ENCODE results near the gene ADSS2. TPM values are rescaled to one million over a fixed set of nuclear protein-coding genes. Genes with fewer than 3 reads are reported as not detected.
A peak's percentile ranks its signal among the peaks of the same experiment; 100 is the strongest.

The ADSS2 gene
- total RNA-seq, 1 donor from 2014 or later: 38.3 TPM

GRCh38 chr1:244442850-244443249 lies 8.9 kb downstream of the ADSS2 start:
- H3K27ac ChIP-seq: no peak overlapping the region
- no peaks in the 10 kb centered on the region for H3K9me3 ChIP-seq
- no peaks in the 10 kb centered on the region for H3K27me3 ChIP-seq
- intact Hi-C loops (cut with DNase I): no loop called here
- no peak overlapping the region for H3K4me3 ChIP-seq
- no peak for TF ChIP-seq CTCF (IDR thresholded peaks at IDR 0.05)
- peaks cover 9 to 23% of the 10 kb centered on the region in 2 donors for H3K4me1 ChIP-seq
- no peaks in the 10 kb centered on the region for H3K36me3 ChIP-seq
- DNase-seq (ENCODE audit: low spot score in 2 of 2): no peak

- Histone ChIP-seq H3K27ac (no peak overlapping the region), H3K4me1 (peaks cover 0 to 9% of the 10 kb centered on the region in 2 donors), H3K36me3 (no peaks in the 10 kb centered on the region), H3K9me3 (no peaks in the 10 kb centered on the region), H3K4me3 (no peak overlapping the region), H3K27me3 (no peaks in the 10 kb centered on the region)
- no peak for TF ChIP-seq CTCF (IDR thresholded peaks at IDR 0.05)
- no peak for DNase-seq (ENCODE audit: low spot score in 2 of 2)
- intact Hi-C loops (cut with DNase I): no loop called here
Observed at GRCh38 chr1:244439391-244440032, 12.2 kb downstream of the ADSS2 start.

- intact Hi-C loops (cut with DNase I): no loop called here
- peaks cover 0 to 7% of the 10 kb centered on the region in 2 donors for H3K4me1 ChIP-seq
- H3K27ac ChIP-seq: no peak overlapping the region
Observed at GRCh38 chr1:244437086-244437468, 14.6 kb downstream of the ADSS2 start.

GRCh38 chr1:244436336-244437085 lies 15.2 kb downstream of the ADSS2 start:
- H3K27ac ChIP-seq: no peak overlapping the region
- no peaks in the 10 kb centered on the region for H3K9me3 ChIP-seq
- no peak for DNase-seq (ENCODE audit: low spot score in 2 of 2)
- intact Hi-C loops (cut with DNase I): no loop called here
- no peaks in the 10 kb centered on the region for H3K27me3 ChIP-seq
- no peak for TF ChIP-seq CTCF (IDR thresholded peaks at IDR 0.05)
- H3K4me1 ChIP-seq: peaks cover 0 to 7% of the 10 kb centered on the region in 2 donors
- peaks cover 8% of the 10 kb centered on the region in 2 donors for H3K36me3 ChIP-seq
- no peak overlapping the region for H3K4me3 ChIP-seq

More at GRCh38 chr1:244437086-244437468, 14.6 kb downstream of the ADSS2 start:
- no peak overlapping the region for H3K4me3 ChIP-seq
- H3K27me3 ChIP-seq: no peaks in the 10 kb centered on the region
- DNase-seq (ENCODE audit: low spot score in 2 of 2): no peak
- H3K36me3 ChIP-seq: peaks cover 8% of the 10 kb centered on the region in 2 donors
- no peaks in the 10 kb centered on the region for H3K9me3 ChIP-seq
- no peak for TF ChIP-seq CTCF (IDR thresholded peaks at IDR 0.05)

- Histone ChIP-seq H3K36me3 (peaks cover 8 to 12% of the 10 kb centered on the region in 2 donors), H3K27ac (peak overlapping the region in 1 of 2 donors; percentile 23), H3K27me3 (no peaks in the 10 kb centered on the region), H3K4me3 (no peak overlapping the region), H3K4me1 (peaks cover 0 to 7% of the 10 kb centered on the region in 2 donors), H3K9me3 (no peaks in the 10 kb centered on the region)
- no peak for TF ChIP-seq CTCF (IDR thresholded peaks at IDR 0.05)
- DNase-seq (ENCODE audit: low spot score in 2 of 2): no peak
- intact Hi-C loops (cut with DNase I): no loop called here
Observed at GRCh38 chr1:244435562-244436205, 16.0 kb downstream of the ADSS2 start.
